ENCODE results near the gene POMC.

GRCh38 chr2:25198209-25198525 is 29.8 kb upstream of the POMC start:
- no peak for TF ChIP-seq CTCF (IDR thresholded peaks at IDR 0.05)
- no peak for TF ChIP-seq POLR2A (IDR thresholded peaks at IDR 0.05)
